ENCODE results near the gene MST1. TPM values are rescaled to one million over a fixed set of nuclear protein-coding genes. Genes with fewer than 3 reads are reported as not detected.

Gene MST1
- total and polyA plus RNA-seq, 9 of the 15 experiments (the other 6 are each of a cell fraction or from before 2014, with no cell fraction given) = 0.08 to 1.8 (median 0.40) TPM

DNA sequence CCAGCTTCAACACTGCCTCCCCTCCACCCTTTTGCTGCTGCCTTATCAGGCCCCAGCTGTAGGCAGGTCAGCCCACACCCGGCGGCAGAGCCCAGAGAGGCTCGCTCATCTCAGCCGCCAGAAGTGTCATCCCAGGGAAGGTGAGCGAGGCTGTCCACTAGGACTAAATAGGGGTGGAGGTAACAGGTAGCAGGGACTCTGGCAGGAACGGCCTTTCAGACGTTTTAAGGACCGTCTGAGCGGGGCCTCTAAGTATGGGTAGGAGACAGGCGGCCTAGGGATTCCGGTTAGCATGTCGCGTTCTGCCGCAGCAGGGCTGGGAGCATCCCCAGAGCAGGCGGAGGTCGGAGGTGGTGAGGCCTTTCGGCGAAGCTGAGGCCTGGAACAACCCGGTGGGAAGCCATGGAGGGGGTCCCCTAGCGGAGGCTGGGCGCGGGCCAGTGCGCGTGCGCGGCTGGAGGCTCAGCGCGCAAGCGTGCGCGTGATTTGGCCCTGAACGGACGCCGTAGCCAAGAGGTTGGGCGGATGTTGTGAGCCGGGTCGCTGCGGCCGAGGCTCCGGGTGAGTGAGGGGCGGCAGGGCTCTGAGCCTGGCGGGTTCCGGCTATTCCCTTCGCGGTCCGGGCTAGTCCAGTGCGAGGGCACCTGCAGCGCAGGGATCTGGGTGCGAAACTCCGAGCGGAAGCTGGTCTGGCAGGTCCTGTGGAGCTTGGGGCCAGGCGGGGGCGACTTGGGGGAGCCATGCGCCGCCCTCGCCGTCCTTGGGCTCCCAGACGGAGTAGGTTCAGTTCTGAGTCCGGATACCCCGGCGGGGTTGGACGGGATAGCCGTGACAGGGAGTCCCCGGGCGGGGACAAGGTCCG lies at the start of gene MST1, which contains the start of gene RNF123 (continued):
- TF ChIP-seq HNRNPUL1 (IDR thresholded peaks at IDR 0.05; ENCODE audit: low read length) (no peak), CEBPG (CRISPR knock-in tag; IDR thresholded peaks at IDR 0.05) (no peak), CEBPG (tag; conservative IDR thresholded peaks at IDR 0.05 in 1 of 2, IDR thresholded peaks at IDR 0.05 in 1 of 2) (no peak), ZNF695 (CRISPR knock-in tag; IDR thresholded peaks at IDR 0.05) (no peak), TARDBP (IDR thresholded peaks at IDR 0.05) (no peak), JUN (IDR thresholded peaks at IDR 0.05; ENCODE audit: borderline replicate concordance, low read depth, low read length) (no peak), JUN (CRISPR knock-in tag; IDR thresholded peaks at IDR 0.05; ENCODE audit: borderline replicate concordance) (no peak), NONO (IDR thresholded peaks at IDR 0.05; ENCODE audit: low read depth in 2 of 2, low read length in 1 of 2) (no peak), TCF3 (CRISPR knock-in tag; IDR thresholded peaks at IDR 0.05) (peak; percentile 56), BDP1 (IDR thresholded peaks at IDR 0.05; ENCODE audit: insufficient read depth, insufficient read length) (no peak), IFI16 (CRISPR knock-in tag; IDR thresholded peaks at IDR 0.05) (no peak), ZNF121 (CRISPR knock-in tag; conservative IDR thresholded peaks at IDR 0.05) (no peak), RBM39 (optimal IDR thresholded peaks at IDR 0.05; ENCODE audit: low read depth, low read length) (no peak), STAT5B (CRISPR knock-in tag; IDR thresholded peaks at IDR 0.05) (no peak), NFE2L1 (tag; IDR thresholded peaks at IDR 0.05; ENCODE audit: borderline replicate concordance, low read depth) (no peak), POLR2A (conservative IDR thresholded peaks at IDR 0.05) (peak; percentile 74), FUS (optimal IDR thresholded peaks at IDR 0.05; ENCODE audit: low read depth, low read length) (no peak), CTCFL (IDR thresholded peaks at IDR 0.05; ENCODE audit: borderline replicate concordance, insufficient read depth, low read depth, low read length, poor library complexity, severe bottlenecking) (peak; percentile 77), ESRRA (IDR thresholded peaks at IDR 0.05; ENCODE audit: borderline replicate concordance, low read depth) (peak; percentile 50), CBFB (CRISPR knock-in tag; IDR thresholded peaks at IDR 0.05) (no peak), DMBX1 (CRISPR knock-in tag; IDR thresholded peaks at IDR 0.05; ENCODE audit: borderline replicate concordance) (no peak), U2AF2 (optimal IDR thresholded peaks at IDR 0.05; ENCODE audit: low read depth, low read length) (no peak), IRF2 (CRISPR knock-in tag; IDR thresholded peaks at IDR 0.05) (no peak)
- TF ChIP-seq, protein P1, sequence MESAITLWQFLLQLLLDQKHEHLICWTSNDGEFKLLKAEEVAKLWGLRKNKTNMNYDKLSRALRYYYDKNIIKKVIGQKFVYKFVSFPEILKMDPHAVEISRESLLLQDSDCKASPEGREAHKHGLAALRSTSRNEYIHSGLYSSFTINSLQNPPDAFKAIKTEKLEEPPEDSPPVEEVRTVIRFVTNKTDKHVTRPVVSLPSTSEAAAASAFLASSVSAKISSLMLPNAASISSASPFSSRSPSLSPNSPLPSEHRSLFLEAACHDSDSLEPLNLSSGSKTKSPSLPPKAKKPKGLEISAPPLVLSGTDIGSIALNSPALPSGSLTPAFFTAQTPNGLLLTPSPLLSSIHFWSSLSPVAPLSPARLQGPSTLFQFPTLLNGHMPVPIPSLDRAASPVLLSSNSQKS (CRISPR knock-in tag; IDR thresholded peaks at IDR 0.05) = no peak
- TF ChIP-seq, protein P2, sequence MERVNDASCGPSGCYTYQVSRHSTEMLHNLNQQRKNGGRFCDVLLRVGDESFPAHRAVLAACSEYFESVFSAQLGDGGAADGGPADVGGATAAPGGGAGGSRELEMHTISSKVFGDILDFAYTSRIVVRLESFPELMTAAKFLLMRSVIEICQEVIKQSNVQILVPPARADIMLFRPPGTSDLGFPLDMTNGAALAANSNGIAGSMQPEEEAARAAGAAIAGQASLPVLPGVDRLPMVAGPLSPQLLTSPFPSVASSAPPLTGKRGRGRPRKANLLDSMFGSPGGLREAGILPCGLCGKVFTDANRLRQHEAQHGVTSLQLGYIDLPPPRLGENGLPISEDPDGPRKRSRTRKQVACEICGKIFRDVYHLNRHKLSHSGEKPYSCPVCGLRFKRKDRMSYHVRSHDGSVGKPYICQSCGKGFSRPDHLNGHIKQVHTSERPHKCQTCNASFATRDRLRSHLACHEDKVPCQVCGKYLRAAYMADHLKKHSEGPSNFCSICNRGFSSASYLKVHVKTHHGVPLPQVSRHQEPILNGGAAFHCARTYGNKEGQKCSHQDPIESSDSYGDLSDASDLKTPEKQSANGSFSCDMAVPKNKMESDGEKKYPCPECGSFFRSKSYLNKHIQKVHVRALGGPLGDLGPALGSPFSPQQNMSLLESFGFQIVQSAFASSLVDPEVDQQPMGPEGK (CRISPR knock-in tag; IDR thresholded peaks at IDR 0.05; ENCODE audit: borderline replicate concordance) = no peak
